T-helper 22 cell (primary cell): ENCODE data around the gene ADAMTSL1.

Experiments used
- DNase-seq: peaks from one replicate; pipeline ENCODE4 v3.0.0-alpha.2; 2020; ENCODE audit warnings: low read depth

The ADAMTSL1 gene

GRCh38 chr9:18666986-18667772 is 193.2 kb downstream of the ADAMTSL1 start:
- DNase-seq, result no peak

DNA sequence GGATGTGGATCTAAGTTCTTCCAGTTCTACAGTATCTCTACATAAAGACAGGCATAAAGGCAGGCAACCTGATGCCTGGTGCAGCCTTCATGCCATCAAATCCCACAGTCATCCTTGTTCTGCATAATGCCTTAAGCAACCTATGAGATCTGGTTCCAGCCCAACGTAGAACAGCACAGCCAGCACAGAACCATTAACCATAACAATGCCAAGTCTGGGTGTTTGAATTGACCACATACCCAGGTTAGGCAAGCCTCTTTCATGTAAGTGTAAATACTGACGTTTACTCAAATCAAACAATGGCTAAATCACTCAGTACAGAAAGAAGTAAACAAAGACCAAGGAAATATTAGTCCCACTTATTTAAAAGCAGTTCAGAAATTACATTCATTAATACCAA is 195.0 kb downstream of the ADAMTSL1 start:
- DNase-seq, result no peak

DNA sequence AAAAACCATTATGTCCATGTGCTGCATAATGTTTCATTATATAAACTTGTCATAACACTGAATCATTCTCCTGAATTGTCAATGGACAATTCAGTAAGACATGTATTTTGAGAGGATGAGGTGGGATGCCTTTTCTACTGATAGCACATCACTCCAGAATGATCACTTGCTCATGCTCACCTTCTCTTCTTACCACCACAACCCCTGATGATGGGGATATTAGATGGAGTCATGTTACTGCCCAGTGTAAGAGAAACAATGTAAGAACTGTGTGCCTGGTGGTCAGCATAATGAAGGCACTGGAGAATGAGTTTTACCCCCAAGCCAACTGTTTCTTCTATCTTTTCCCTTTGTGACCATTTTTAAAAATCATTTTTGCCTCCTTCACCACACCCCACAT is 198.8 kb downstream of the ADAMTSL1 start:
- DNase-seq, result no peak

GRCh38 chr9:18673179-18673578 is 199.2 kb downstream of the ADAMTSL1 start:
- DNase-seq, result no peak

DNA sequence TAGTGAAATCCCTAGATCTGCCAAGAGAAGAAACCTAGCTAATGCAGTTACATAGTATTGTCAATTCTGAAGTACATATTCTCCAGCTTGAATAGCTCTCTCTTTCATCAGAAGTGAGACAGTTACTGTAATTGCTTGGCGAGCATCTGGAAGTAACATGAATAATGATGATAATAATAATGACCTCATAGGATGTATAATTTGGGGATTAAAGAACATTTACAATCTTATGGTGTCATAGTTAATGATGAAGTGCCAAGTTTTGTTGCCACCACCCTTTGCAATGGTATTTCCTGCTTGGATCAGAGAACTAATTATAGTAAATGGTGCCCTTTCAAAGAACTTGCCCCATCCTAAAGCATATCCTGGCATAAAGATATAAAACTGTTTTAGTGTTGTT is 201.4 kb downstream of the ADAMTSL1 start:
- no peak for DNase-seq

GRCh38 chr9:18675973-18676372 is 202.0 kb downstream of the ADAMTSL1 start:
- DNase-seq, result no peak

DNA sequence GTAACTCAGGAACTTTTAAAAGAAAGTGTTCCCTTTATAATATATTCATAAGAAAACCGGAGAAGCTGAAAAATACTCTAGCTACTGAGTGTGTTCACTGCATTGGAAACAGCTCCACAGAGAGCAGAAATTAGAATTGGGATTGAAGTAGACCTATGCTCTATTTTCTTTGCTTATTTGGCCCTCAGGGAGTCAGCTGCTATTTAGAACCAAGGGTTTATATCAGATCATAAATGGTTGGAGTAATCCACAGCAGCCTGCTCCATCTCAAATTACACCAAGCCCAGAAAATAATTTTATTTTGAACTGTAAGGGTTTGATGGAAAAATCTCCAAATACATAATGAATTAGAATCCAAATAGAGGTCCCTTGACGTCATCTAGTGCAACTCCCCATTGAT is 202.6 kb downstream of the ADAMTSL1 start:
- no peak for DNase-seq

DNA sequence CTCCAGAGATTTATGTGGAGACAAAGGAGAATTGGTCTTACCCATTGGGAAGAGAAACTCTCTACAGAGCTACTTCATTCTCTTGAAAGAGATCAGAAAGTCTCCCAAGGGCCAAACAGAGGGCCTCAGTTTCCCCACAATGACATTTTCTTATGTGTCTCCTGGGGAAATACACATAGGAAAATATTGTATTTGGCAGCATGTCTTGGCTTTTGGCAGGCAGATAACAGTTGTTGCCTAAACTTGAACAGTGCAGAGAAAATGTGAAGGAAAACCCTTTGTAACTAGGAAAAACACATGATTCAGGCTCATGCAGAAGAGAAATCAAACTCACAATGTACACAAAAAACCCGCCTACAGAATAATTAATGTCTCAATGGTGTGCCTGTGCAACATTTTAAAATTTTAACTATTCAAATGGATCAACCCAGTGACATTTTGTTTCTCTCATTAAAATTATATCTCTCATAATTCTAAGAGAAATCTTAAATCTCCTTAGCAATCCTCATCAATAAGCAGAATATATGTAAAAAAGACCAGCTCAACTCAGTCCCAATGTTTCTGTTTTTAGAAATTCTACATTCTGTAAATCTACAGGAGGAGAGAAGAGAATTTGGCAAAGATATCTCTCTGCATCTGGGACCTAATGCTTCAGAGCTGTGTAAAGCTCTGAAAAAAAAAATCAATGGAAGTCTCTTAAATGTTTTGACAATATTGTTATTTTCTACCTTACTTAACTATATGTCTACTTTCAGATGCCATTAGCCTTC is 205.1 kb downstream of the ADAMTSL1 start:
- no peak for DNase-seq

DNA sequence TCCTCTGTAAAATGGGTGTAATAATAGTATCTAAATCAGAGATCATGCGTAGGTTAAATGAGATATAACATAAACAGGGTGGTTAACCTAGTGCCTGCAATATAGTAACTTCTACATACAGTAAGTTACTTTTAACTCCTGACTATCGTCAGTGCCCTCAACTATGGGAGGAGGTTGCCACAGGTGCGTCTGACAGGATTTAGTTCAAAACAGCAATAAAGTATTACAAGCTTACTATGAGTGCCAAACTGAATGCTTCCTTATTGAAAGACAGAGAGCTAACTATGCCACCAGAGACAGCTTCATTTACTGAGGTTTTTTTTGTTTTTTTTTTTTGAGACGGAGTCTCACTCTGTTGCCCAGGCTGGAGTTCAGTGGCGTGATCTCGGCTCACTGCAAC is 209.0 kb downstream of the ADAMTSL1 start:
- DNase-seq, result no peak

- DNase-seq, result no peak
These were observed 209.4 kb downstream of the ADAMTSL1 start for GRCh38 chr9:18683312-18683711.

- DNase-seq, result no peak
These were observed 209.9 kb downstream of the ADAMTSL1 start for GRCh38 chr9:18683851-18684250.

DNA sequence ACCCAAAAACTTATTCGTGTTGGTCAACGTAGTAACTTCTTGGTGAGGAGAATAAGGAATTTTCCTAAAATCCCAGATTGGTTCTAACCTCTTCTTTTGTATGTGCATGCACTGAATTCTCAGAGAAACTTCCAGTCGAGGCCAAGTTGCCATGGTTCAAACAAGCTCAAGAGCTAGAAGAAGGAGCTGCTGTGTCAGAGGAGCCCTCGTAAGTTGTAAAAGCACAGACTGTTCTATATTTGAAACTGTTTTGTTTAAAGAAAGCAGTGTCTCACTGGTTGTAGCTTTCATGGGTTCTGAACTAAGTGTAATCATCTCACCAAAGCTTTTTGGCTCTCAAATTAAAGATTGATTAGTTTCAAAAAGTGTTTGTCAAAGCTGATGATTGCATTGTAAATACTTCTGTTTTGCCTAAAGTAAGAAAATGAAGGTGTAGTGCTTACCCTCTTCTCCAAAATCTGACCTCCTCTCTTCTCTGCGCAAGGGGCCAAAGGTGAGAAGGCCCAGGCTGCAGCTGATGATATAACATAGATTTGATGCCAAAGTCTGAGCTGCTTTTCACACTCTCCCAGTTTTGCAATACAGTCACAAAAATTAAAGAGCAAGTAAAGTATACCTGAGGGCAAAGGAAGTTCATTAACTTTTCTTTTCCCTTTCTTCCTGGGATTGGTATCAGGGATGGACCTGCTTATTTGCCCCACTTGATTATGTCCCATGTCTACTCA is 210.8 kb downstream of the ADAMTSL1 start:
- DNase-seq, result no peak

DNA sequence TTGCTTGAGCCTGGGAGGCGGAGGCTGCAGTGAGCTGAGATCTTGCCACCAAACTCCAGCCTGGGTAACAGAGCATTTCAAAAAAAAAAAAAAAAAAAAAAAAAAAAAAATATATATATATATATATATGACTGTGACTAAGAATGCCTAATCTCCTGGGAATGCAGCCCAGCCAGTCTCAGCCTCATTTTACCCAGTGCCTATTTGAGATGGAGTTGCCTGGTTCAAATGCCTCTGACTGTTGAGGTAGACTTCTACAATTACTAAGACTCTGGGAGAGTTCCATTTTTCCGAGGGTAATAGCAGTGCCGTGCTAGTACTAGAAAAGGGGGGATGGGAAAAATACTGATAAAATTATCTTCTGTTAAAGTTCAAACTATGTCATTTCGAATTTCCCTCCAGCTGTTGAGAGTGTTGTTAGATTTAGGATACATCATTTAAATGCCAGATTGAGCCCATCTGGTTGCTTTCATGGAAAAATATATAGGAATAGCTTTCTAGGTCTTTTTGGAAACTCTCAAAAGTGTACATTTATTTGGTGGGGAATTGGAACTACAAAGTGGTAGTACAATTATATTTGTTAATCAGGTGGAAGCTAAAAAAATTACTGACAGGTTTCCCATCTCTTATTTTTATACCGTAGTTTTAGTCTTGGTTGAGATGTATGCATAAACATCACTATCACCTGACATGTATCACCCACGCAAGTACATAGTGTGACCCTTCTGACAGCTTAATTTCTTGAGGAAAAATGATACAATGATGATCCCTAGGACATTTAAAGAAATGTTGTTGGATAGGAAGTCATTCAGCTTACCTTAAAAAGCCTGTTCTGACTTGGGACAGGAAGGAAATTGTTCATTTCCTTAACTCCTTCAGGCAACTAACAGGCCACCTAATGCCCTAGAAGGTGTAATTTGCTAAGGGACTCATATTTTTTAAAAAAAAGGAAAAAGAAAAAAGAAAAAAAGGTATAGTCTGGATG is 214.9 kb downstream of the ADAMTSL1 start:
- DNase-seq, result no peak

- no peak for DNase-seq
These were observed 216.0 kb downstream of the ADAMTSL1 start for GRCh38 chr9:18689921-18690320.

- no peak for DNase-seq
These were observed 218.3 kb downstream of the ADAMTSL1 start for GRCh38 chr9:18692268-18692667.

GRCh38 chr9:18692962-18693361 is 219.0 kb downstream of the ADAMTSL1 start:
- no peak for DNase-seq

DNA sequence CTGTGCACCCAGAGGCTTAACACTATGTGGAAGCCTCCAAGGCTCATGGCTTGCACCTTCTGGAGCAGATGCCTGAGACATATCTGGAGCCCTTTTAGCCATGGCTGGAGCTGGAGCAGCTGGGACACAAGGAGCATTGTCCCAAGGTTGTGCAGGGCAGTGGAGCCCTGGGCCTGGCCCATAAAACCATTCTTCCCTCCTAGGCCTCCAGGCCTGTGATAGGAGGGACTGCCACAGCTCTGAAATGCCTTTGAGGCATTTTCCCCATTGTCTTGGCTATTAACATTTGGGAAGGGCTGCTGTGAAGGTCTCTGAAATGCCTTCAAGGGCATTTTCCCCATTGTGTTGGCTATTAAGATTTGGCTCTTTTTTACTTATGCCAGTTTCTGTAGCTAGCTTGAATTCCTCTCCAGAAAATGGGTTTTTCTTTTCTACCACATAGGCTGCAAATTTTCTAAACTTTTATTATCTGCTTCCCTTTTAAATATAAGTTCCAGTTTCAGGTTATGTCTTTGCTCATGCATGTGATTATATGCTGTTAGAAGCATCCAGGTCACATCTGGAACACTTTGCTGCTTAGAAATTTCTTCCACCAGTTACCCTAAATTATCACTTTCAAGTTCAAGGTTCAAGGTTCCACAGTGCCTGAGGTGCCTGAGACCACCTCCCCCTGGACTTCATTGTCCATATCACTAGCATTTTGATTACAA is 221.2 kb downstream of the ADAMTSL1 start:
- DNase-seq, result no peak

DNA sequence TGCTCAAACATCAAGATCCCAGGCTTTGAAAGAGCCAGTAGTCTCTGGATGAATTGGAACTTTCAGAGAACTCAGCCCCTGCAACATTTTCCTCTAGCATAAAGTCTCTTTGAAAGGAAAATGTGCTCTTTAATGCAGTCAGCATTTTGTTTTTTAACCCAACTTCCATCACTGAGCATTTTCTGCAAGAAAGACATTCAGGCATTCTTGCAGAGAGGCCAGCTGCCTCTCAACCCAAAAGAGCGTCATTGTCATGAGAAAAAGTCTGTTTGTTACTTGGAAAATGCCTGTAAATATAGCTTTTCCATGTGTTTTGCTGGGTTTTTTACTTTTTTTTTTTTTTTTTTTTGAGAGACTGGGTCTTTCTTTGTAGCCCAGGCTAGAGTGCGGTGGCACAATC is 225.0 kb downstream of the ADAMTSL1 start:
- DNase-seq, result no peak

GRCh38 chr9:18699764-18700163 is 225.8 kb downstream of the ADAMTSL1 start:
- no peak for DNase-seq

DNA sequence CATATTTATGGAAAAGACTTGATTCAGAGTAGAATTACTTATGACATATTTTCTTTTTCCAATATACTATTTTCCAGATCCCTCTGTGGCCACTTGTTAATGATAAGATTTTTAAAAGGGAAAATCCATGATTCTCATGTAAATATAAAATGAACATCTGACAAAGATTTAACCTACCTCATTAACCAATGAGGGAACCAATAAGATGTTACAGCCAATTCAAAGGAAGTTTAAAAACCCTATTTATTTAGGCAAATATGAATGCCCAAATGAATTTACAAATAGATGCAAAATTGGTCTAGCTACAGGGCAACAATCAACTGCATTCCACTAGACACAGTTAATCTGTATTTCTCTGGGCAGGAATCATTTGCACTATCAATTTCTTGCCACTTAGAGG is 226.8 kb downstream of the ADAMTSL1 start:
- DNase-seq, result no peak
